HepG2 (cell line): Measurements from ENCODE around the gene BTBD7.

Experiments used
- EZH2 ChIP-seq: conservative IDR thresholded peaks from 2 replicates; pipeline ENCODE4 v1.6.1; 2012; ENCODE audit warnings: mild to moderate bottlenecking, low read depth, low read length, moderate library complexity
- GABPA ChIP-seq, 2 experiments: IDR thresholded peaks; 2 replicates each; pipeline ENCODE4 v1.6.1; 2011 to 2016; ENCODE audit warnings: low read depth in 2 of 2, low read length in 1 of 2, missing biosample characterization in 1 of 2, missing genetic modification characterization in 1 of 2
- GTF2F1 ChIP-seq: fragments of 150-350 bp; IDR thresholded peaks from 2 replicates; pipeline ENCODE4 v1.6.1; 2014; ENCODE audit warnings: low read length
- NFRKB ChIP-seq: fragments of 450-650 bp; IDR thresholded peaks from 2 replicates; pipeline ENCODE4 v1.6.1; 2017
- PHF8 ChIP-seq: sonication (generic); formaldehyde crosslinking; IDR thresholded peaks from 2 replicates; pipeline ENCODE4 v1.5.0; 2020; ENCODE audit warnings: missing genetic modification reagents
- SP2 ChIP-seq: sonication (generic); formaldehyde crosslinking; IDR thresholded peaks from 2 replicates; pipeline ENCODE4 v1.5.1; 2020; ENCODE audit warnings: mild to moderate bottlenecking, missing genetic modification reagents
- ZBTB33 ChIP-seq: sonication (generic); formaldehyde crosslinking; IDR thresholded peaks from 2 replicates; pipeline ENCODE4 v1.4.0; 2020; ENCODE audit warnings: missing genetic modification reagents
- ZNF292 ChIP-seq: sonication (generic); formaldehyde crosslinking; IDR thresholded peaks from 2 replicates; pipeline ENCODE4 v1.8.1; 2022; ENCODE audit warnings: mild to moderate bottlenecking, low read depth, missing genetic modification reagents, borderline replicate concordance
- ZNF430 ChIP-seq: sonication (generic); formaldehyde crosslinking; IDR thresholded peaks from 2 replicates; pipeline ENCODE4 v1.9.0; 2021; ENCODE audit warnings: mild to moderate bottlenecking, missing genetic modification reagents
- ZNF713 ChIP-seq: sonication (generic); formaldehyde crosslinking; IDR thresholded peaks from 2 replicates; pipeline ENCODE4 v1.4.0; 2020; ENCODE audit warnings: mild to moderate bottlenecking, missing genetic modification reagents
- ZNF773 ChIP-seq: sonication (generic); formaldehyde crosslinking; IDR thresholded peaks from 2 replicates; pipeline ENCODE4 v1.4.0; 2020; ENCODE audit warnings: missing genetic modification reagents, borderline replicate concordance
- TF ChIP-seq, protein P1 (sequence below): sonication (generic); formaldehyde crosslinking; IDR thresholded peaks from 2 replicates; pipeline ENCODE4 v1.5.0; 2020; ENCODE audit warnings: mild to moderate bottlenecking, missing genetic modification reagents

GRCh38 chr14:93317875-93318807 is 14.7 kb downstream of the BTBD7 start:
- TF ChIP-seq ZNF292 (CRISPR knock-in tag) (no peak), GTF2F1 (no peak), GABPA (IDR thresholded peaks at IDR 0.05; ENCODE audit: low read depth, low read length) (no peak), GABPA (CRISPR knock-in tag; IDR thresholded peaks at IDR 0.05; ENCODE audit: low read depth) (no peak), EZH2 (no peak), ZNF430 (CRISPR knock-in tag) (no peak), PHF8 (CRISPR knock-in tag) (no peak), ZBTB33 (peak; percentile 78), ZNF773 (CRISPR knock-in tag) (no peak), ZNF713 (no peak), SP2 (no peak), NFRKB (no peak)
- TF ChIP-seq, protein P1, sequence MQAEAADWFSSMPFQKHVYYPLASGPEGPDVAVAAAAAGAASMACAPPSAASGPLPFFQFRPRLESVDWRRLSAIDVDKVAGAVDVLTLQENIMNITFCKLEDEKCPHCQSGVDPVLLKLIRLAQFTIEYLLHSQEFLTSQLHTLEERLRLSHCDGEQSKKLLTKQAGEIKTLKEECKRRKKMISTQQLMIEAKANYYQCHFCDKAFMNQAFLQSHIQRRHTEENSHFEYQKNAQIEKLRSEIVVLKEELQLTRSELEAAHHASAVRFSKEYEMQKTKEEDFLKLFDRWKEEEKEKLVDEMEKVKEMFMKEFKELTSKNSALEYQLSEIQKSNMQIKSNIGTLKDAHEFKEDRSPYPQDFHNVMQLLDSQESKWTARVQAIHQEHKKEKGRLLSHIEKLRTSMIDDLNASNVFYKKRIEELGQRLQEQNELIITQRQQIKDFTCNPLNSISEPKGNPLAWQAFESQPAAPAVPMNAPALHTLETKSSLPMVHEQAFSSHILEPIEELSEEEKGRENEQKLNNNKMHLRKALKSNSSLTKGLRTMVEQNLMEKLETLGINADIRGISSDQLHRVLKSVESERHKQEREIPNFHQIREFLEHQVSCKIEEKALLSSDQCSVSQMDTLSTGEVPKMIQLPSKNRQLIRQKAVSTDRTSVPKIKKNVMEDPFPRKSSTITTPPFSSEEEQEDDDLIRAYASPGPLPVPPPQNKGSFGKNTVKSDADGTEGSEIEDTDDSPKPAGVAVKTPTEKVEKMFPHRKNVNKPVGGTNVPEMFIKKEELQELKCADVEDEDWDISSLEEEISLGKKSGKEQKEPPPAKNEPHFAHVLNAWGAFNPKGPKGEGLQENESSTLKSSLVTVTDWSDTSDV (CRISPR knock-in tag) = no peak
